GM12864 (cell line): Measurements from ENCODE around the gene CCN6.
"Not testable (repeated sequence)": the region's sequence is repeated elsewhere in the genome, so short reads cannot be mapped to it uniquely, and the experiment has no call there.

Experiments
- DNase-seq: peaks from one replicate; pipeline ENCODE4 v3.0.0-alpha.2; 2011; ENCODE audit warnings: low read depth
- H3K4me3 ChIP-seq: 2 replicates; pipeline ENCODE4 v1.5.1; 2011; ENCODE audit warnings: mild to moderate bottlenecking, low read depth, low read length, control low read depth
- TF ChIP-seq, protein P1 (sequence below): IDR thresholded peaks from 2 replicates; pipeline ENCODE4 v1.5.1; 2011; ENCODE audit warnings: low read depth, mild to moderate bottlenecking, moderate library complexity, low read length, control low read depth, inconsistent platforms; ENCODE audit errors: missing control alignments

Gene CCN6

DNA sequence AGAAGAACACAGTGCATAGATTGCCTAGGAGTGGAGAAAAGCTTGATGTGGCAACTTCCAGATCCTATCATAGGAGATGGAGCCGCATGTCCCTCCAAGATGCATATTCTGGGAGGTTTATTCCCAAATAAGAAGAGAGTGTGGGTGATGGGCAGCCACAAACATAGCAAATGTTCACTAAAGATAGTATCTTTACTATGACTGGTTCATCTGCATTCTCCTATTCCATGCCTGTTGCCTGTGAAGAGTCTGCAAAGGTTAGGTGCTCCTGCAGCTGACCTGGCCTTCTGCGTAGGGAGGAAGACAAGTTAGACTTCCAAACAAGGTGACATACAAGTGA is 14.5 kb upstream of the CCN6 start:
- no peak for DNase-seq
- no peak overlapping the region for H3K4me3 ChIP-seq
- TF ChIP-seq, protein P1, sequence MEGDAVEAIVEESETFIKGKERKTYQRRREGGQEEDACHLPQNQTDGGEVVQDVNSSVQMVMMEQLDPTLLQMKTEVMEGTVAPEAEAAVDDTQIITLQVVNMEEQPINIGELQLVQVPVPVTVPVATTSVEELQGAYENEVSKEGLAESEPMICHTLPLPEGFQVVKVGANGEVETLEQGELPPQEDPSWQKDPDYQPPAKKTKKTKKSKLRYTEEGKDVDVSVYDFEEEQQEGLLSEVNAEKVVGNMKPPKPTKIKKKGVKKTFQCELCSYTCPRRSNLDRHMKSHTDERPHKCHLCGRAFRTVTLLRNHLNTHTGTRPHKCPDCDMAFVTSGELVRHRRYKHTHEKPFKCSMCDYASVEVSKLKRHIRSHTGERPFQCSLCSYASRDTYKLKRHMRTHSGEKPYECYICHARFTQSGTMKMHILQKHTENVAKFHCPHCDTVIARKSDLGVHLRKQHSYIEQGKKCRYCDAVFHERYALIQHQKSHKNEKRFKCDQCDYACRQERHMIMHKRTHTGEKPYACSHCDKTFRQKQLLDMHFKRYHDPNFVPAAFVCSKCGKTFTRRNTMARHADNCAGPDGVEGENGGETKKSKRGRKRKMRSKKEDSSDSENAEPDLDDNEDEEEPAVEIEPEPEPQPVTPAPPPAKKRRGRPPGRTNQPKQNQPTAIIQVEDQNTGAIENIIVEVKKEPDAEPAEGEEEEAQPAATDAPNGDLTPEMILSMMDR: no peak

DNA sequence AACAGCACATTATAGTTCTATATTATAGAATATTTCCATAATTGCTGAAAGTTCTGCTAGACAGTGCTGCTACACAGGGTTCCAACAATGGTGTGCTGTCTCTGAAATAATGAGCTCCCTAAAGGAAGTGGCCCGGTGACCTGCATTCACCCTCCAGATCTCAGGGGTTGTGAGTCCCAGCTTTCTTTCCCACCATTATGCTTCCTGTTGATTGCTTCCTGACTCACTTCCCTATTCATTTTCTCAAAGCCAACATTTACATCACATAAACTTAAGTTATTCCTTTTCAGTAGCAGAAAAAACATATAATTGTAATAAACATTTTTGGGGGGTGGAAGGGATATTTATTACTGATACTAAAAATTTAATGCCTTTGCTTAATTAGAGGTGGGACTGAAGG is 12.9 kb upstream of the CCN6 start:
- no peak overlapping the region for H3K4me3 ChIP-seq
- no peak for DNase-seq
- TF ChIP-seq, protein P1: no peak

DNA sequence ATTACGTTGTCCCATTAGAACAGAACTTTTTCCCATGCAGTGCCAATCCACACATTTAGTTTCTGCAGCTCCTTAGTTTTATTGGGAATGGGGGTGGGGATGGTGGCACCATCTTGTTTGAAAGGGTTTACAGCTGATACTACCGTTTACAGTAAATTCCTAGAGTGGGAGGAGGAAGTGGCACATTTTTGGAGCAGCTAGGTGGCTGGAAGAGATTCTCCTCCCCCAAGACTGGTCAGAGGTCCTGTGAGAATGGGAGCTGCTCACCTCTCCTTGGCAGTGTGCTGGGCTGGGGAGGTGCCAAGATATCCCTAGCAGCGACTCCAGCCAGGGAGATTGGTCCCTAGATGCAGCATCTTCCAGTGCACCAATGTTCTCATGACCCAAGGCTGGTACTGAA is 12.4 kb upstream of the CCN6 start:
- TF ChIP-seq, protein P1: no peak
- DNase-seq: no peak
- no peak overlapping the region for H3K4me3 ChIP-seq

DNA sequence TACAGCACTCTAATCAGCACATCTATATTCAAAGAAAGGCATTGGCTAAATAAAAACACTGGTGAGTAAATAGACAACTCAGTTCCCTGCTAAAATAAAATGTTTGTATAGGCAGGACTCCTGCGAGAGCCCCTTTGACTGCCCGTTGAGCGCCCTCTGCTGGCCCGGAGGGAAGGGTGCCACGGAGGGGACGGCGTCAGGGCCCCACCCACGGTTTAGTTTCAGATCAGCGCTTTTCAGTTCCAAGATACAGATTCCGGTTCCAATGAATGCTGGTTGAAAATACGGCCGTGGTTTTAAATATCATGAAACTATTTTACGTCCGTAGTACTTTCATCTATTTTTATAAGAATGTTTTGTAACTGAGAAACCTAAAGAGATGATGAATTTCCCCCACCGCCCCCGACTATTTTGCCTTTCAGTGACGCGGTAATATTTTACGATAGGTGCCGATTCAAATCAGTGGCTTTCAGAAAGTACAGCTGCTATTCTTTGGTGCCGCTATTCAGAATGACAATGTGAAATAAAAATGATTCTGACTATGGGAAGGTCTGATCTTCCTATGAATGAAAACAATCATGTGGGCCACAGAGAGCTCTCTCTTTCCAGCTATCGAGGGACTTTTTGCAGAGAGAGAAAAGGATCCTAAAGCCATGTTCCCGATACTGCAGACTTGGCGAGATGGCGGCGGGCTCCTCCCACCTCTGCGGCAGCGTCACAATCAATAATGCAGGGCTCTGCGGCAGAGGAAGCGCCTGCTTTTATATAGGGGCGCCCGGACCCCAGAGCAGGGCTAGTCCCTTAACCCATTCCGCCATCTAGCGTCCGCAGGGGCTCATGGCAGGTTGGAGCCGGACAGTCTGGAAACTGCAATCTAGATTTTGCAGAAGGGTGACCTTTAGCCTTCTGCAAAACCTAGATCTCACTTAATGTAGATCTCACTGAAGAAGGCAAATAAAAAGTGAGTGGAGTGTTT is 10.6 kb upstream of the CCN6 start:
- H3K4me3 ChIP-seq: peak overlapping the region; percentile 62
- peak; percentile 55 for DNase-seq
- TF ChIP-seq, protein P1: peak; percentile 97

DNA sequence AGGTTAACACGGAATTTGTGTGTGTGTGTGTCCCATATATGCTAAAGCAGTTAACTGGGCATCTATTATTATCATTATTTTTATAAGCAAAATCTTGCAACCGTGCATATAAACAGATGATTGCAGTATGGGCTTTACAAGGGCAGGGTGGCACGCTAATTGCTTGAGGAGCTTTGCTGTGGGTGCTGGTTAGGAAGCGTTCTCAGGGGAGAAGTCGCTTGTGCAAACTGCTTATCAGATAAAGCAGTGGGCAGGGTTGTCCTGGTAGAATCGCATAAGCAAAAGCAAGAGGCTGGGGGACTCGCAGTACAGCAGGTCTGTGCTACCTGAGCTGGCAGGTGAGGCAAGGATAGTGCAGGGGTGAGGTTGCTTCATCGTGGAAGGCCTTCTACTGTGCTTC is 9.7 kb upstream of the CCN6 start:
- DNase-seq: no peak
- H3K4me3 ChIP-seq: no peak overlapping the region
- TF ChIP-seq, protein P1: no peak

DNA sequence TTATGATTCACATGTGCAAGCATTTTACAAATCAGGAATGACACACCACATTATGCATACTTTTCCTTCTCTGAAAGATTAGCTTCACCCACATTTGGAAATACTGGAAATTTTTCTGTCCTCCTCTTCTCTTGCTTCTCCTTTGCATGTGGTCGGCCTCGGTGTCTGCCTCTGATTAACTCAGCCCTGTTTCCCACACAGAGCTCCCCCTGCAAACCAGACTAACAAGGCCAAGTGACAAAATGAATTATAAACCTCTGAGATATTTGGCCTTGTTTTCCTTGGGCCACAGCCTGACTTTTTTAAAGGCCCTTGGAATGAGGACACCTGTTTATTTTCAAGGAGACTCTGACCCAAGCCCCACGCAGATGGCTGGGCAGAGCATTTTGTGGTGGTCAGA is 9.0 kb upstream of the CCN6 start:
- H3K4me3 ChIP-seq: no peak overlapping the region
- no peak for DNase-seq

DNA sequence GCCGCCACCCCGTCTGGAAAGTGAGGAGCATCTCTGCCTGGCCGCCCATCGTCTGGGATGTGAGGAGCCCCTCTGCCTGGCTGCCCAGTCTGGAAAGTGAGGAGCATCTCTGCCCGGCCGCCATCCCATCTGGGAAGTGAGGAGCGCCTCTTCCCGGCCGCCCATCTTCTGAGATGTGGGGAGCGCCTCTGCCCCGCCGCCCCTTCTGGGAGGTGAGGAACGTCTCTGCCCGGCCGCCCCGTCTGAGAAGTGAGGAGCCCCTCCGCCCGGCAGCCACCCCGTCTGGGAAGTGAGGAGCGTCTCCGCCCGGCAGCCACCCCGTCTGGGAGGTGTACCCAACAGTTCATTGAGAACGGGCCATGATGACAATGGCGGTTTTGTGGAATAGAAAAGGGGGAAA is 6.4 kb upstream of the CCN6 start:
- H3K4me3 ChIP-seq, DNase-seq: not testable (repeated sequence)

More for the DNA sequence above, 9.0 kb upstream of the CCN6 start:
- TF ChIP-seq, protein P1: no peak
